Fibroblast of mammary gland (primary cell): ENCODE results near the gene LSMEM2.
"Not testable (repeated sequence)": the region's sequence is repeated elsewhere in the genome, so short reads cannot be mapped to it uniquely, and the experiment has no call there.

Experiments
- DNase-seq: peaks from one replicate; pipeline ENCODE4 v3.0.0-alpha.2; 2010; ENCODE audit warnings: low read depth
- H3K4me3 ChIP-seq: 2 replicates; pipeline ENCODE4 v1.5.1; 2011; ENCODE audit warnings: low read depth, mild to moderate bottlenecking, low read length, moderate library complexity; ENCODE audit not compliant: control insufficient read depth
- CTCF ChIP-seq: conservative IDR thresholded peaks from 2 replicates; pipeline ENCODE4 v1.5.1; 2011; ENCODE audit warnings: low read depth, low read length, inconsistent platforms; ENCODE audit not compliant: control insufficient read depth, insufficient read depth

Gene LSMEM2

GRCh38 chr3:50260027-50260941 is 18.6 kb upstream of the LSMEM2 start:
- peak overlapping the region; percentile 48 for H3K4me3 ChIP-seq
- DNase-seq, result peak; percentile 85
- TF ChIP-seq CTCF, result no peak

GRCh38 chr3:50260942-50261441 is 17.9 kb upstream of the LSMEM2 start:
- no peak overlapping the region for H3K4me3 ChIP-seq
- TF ChIP-seq CTCF, result no peak
- no peak for DNase-seq

GRCh38 chr3:50261505-50261904 is 17.4 kb upstream of the LSMEM2 start:
- H3K4me3 ChIP-seq, result no peak overlapping the region

GRCh38 chr3:50262200-50262599 is 16.7 kb upstream of the LSMEM2 start:
- DNase-seq, H3K4me3 ChIP-seq: not testable (repeated sequence)

More at GRCh38 chr3:50261505-50261904, 17.4 kb upstream of the LSMEM2 start:
- no peak for DNase-seq
- no peak for TF ChIP-seq CTCF

- TF ChIP-seq CTCF, result no peak
- DNase-seq, result no peak
- no peak overlapping the region for H3K4me3 ChIP-seq
Measured at GRCh38 chr3:50262778-50263177, 16.1 kb upstream of the LSMEM2 start.

- H3K4me3 ChIP-seq, result no peak overlapping the region
- no peak for DNase-seq
- no peak for TF ChIP-seq CTCF
Measured at GRCh38 chr3:50263478-50264382, 15.2 kb upstream of the LSMEM2 start.
